IPS DF 4.7 (cell line): ENCODE data around the gene DSN1.
A peak's percentile ranks its signal among the peaks of the same experiment; 100 is the strongest.

Experiments used
- DNase-seq: peaks from one replicate; pipeline ENCODE4 v3.0.0-alpha.2; 2013; ENCODE audit warnings: low spot score; ENCODE audit errors: extremely low read depth

Gene DSN1

DNA sequence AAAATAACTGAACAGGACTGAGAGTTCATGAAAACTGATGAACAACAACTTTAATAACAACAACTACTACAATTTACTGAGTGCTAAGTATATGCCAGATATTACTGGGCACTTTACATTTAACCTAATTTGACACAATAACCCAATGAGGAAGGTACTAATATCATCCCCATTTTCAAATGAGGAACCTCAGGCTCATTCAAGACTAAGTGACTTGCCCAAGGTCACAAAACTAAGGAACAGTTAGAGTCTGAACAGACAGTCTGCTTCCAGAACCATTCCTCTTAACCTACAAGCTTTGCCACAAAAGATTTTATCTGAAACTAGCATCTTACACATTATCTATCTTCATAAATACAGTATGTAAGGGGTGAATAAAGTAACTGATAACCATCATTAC lies 17.1 kb downstream of the DSN1 start:
- DNase-seq: no peak

- peak; percentile 38 for DNase-seq
Measured at GRCh38 chr20:36754656-36755222, 18.8 kb downstream of the DSN1 start.

DNA sequence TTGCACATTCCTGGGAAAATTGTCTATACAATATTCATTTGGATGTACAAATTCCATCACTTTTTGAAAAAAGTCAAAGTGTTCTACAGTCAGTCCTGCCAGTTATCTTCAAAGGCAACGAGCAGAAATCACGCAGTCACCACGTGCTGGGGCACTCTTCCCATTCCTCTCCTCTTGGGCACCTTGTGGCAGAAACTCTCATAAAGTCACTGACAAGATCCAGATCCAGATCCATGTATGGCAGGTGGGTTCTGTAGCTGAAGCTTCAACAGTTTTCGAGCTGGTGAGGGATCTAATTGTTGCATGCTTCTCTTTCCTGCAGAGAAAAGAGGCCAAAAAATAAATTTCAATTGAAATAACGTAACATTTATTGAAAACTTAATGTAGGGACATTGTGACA lies 21.0 kb downstream of the DSN1 start:
- DNase-seq: no peak

DNA sequence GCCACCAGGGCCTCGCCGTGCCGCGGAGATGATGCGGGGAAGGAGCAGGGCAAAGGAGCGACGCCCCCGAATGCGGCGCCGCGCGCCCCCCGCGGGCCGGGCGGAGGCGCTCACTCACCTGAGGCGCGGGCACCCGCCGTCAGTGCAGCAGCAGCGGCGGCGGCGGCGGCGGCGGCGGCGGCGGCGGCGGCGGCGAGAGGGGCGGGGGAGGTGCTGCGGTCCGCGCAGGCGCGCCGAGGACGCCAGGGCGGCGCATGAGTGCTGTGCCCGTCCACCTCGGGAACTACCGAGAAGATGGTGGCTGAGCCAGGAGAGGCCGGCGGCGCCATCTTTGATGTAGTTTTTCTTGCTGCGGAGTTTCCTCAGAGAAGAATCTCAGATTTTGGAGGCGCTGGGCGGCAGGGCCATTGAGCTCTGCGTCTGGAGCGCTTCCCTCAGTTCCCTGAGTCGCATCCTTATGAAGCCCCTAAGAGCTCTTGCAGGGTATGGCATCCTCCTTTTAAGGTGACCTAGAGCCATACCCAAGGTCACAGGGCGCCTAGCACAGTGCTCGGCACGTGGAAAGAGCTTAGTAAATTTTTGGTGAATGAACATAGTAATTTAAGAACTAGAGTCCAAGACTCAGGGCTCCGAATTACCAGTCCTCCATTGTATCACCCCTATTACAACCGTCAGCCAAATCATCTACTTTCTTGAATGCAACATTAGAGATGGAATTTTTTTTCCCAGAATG lies 27.5 kb downstream of the DSN1 start, which contains the start of gene NDRG3:
Gene NDRG3, minus strand, starts transcription at position 164 of the 733 bp plus-strand sequence. CDS start 24,355 bp downstream, outside the sequence.
- DNase-seq: peak; percentile 93

DNA sequence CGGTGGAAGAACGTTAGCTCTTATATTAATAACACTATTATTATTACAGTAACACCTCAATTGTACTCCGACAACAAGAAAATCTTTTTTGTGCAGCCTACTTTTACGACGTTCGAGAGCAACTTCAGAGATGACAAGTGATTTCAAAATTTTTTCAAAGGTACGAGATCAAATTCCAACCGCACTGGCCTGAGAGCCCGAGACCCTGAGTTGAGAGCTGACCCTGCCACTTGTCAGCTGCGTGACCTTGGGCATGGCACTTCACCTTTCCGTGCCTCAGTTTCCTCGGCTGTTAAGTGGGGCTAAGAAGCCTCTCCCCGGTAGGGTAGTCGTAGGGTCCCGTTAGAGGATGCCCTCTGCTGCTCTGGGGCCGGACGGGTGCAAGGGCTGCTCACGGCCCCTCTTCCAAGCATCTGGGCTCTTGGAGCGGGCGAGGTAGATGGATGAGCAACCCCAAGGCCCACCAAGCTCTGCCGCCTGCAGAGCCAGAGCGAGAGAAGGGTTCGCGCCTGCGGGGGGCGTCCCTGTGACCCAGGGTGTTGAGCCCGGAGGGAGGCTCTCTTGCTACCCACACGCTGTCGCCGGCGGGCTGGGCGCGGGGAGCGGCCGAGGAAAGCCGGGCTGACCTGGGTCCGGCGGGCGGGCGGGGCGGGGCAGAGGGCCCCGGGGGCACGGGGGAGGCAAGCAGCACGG lies 28.2 kb downstream of the DSN1 start:
- DNase-seq: no peak

DNA sequence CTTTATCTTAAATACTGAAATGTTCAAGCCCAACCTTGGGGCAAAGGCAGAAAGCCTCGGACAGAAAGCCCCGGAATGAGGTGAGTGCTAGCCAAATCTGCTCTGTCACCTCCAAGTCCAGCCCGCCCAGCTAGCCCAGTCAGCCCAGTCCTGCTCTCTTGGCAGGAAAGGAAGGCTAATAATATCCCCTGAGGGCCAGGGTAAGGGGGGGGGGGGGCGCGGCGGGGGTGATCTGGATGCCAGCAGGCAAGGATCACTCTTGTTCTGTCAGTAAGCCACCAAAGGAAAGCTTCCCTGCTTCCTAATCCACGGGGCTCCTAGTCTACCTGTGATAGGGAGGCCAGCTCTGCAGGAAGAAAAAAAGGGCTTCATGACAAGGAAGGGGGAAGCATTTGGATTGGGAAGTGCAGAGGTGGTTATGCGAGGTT lies 28.8 kb downstream of the DSN1 start:
- no peak for DNase-seq

DNA sequence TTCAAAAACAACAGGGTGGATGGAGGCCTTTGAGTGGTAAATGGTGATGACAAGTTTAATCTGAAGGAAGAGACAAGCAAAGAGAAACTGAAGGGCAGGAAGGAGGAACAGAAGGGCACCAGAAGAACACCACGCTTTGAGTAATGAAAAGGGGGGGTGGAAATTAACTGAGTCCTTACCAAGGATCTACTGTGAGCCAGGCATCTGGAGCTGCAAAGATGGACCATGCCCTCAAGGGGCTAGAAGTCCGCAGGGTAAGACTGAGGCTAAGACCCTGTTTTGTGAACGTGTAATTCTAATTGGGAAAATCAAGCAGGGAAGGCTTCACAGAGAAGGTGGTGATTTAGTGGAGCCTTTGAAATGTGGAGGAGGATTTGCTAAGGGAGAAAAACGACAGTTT lies 29.3 kb downstream of the DSN1 start:
- DNase-seq: no peak

DNA sequence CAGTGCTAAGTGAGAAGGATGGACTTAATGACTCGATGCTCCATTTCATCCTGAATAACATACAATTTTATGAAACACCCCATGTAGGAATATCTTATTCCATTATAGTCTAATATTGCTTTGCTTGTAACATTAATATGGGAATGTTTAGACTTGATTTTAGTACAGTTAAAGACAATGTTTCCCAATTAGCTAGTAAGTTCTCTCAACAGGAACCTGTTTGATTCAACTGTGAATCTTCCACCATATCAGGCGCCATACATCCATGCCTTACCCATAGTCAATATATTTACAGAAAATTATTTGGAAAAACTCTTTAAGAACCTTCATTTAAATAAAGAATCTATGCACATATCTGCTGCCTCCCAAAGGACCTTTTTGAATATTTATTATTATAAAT lies 31.0 kb downstream of the DSN1 start:
- DNase-seq: no peak

DNA sequence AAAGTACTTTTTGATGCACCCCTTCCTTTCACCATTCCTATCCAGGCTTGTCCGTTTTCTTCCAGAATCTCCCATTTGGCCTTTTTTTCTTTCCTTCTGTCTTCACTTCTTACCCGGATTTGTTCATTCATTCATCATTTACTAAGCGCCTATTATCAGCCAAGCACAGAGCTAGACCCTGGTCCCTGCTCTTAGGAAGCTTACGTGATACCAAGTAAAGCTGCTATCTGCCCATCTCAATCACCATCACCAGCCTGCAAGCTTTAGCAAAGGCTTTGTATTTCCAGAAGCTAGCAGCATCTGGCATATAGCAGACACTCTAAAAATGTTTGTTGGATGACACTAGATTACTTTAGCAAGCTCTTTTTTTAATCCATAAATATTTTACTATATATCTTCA lies 32.5 kb downstream of the DSN1 start:
- no peak for DNase-seq

GRCh38 chr20:36737183-36737499 lies 36.4 kb downstream of the DSN1 start:
- no peak for DNase-seq

DNA sequence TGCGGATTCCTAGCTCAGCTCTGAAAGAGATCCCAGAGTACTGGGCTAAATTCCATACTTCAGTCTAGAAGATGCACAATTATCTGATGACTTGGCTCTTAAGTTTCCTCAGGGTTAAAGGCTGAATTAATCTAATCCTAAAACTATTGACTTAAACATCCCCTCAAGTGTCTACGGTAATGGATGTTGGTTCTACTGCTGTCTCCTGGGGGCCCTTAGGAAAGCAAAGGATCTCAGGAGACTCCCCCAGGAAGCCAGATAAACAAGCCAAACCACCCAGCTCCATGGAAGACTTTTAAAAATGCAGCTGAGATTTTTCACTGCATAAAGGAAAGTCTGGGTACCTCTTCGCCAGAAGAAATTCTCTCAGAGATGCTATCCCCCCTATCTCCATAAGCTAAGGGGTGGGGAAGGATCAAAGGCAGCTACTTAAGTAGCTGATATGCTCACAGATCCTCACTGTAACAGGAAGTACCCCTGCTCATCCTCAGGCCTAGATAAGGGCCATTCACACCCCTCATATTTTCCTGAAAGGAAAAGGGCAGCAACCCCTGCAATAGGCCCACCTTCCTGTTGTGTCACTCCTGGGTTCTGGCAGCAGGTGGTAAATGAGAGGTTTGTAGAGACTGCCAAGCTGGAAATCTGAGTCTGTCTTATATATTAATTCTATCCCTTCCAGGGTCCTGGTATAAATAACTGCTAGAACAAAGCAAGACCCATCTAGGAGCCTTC lies 36.9 kb downstream of the DSN1 start:
- no peak for DNase-seq

DNA sequence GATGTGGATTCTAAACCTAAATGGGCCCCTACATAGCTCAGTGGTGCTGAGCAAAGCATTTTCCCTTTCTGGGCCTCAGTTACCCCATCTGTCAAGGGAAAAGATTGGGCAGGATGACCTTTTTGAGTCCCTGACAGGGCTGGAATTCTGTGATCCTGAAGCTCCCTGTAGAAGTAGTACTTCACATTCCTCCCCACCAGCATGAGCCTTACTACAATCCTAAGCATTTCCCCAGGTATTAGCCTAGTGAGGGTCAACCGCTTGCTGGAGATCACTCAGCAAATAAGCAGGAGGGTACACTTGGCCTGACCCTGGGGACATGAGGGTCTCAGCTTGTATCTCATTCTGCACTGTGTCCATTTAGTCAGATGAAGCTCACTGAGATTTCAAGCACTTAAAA lies 41.1 kb downstream of the DSN1 start:
- DNase-seq: no peak

- DNase-seq: peak; percentile 36
Measured at GRCh38 chr20:36728986-36729385, 44.6 kb downstream of the DSN1 start.

DNA sequence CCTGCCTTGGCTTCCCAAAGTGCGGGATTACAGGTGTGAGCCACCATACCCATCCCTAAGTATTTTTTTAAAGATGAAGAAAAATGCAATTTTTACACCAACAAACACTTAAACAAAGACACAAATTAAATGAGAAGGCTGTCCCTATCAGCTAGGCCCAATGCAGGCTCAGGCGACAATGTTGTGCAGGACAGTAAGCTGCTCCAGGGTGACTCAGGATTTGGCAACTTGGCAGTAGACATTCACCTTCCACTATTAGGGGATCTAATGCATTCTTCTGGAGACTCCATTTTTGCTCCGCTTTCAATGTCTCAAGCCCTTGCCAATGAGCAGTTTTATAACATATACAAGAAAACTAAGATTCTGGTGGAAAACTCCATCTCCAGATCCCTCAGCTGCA lies 47.4 kb downstream of the DSN1 start:
- DNase-seq: no peak

DNA sequence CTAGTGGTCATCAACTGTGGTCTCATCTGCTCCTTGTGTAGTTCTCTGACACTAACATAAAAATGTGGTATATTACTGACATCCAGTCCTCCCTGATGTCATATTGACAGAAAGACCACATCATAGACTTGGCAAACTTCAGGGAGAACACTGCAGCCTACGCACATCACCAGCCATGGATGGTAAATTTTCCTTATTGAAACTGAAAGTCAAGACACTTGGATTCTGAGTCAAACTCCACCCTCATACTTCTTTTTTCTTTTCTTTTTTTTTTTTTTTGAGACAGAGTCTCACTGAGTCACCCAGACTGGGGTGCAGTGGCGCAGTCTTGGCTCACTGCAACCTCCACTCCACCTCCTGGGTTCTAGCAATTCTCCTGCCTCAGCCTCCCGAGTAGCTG lies 53.1 kb downstream of the DSN1 start:
- DNase-seq: no peak

GRCh38 chr20:36717657-36718056 lies 55.9 kb downstream of the DSN1 start:
- DNase-seq: no peak

GRCh38 chr20:36717021-36717420 lies 56.5 kb downstream of the DSN1 start:
- no peak for DNase-seq

GRCh38 chr20:36712775-36713174 lies 60.8 kb downstream of the DSN1 start:
- no peak for DNase-seq

GRCh38 chr20:36709126-36709525 lies 64.4 kb downstream of the DSN1 start:
- no peak for DNase-seq

- DNase-seq: no peak
Measured at GRCh38 chr20:36703530-36703929, 70.0 kb downstream of the DSN1 start.
